ENCODE measurements around the gene LRRN4CL.

Gene LRRN4CL

DNA sequence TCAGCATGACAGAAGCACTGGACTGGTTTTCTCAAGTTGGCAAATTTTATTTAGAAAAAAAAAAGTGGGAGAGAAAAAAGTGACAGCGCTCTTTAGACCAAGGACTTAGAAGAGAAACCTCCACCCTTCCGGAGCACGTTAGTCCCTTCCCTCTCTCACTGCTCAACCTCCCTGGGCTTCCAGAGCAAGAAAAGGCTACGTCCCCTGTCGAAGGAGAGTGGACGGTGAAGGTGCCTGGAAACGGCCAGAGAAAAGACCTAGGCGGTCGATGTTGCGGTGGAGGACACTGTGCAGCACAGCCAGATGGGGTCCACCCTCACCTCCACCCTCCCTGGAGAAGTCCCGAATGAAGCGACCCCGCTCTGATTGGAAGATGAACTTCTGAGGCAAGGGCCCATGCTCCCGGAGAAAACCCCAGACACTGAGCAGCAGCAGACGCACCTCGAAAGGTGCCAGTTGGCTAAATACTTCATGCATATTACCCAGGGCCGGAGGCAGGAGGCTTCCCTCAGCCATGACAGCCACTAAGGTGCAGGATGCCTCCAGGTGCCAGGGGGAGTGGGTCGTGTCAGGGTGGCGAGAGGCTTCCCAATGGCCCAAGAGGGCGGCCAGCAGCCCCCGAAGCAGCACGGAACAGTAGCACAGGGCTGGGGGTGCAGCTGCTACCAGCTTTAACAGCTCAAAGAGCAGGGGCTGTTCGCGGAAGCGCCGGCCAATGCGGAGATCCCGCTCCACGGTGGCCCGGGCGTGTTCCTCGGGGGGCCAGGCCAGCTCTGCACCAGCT lies 42.3 kb downstream of the LRRN4CL start:
- no peak for DNase-seq (ENCODE audit: low read depth)

DNA sequence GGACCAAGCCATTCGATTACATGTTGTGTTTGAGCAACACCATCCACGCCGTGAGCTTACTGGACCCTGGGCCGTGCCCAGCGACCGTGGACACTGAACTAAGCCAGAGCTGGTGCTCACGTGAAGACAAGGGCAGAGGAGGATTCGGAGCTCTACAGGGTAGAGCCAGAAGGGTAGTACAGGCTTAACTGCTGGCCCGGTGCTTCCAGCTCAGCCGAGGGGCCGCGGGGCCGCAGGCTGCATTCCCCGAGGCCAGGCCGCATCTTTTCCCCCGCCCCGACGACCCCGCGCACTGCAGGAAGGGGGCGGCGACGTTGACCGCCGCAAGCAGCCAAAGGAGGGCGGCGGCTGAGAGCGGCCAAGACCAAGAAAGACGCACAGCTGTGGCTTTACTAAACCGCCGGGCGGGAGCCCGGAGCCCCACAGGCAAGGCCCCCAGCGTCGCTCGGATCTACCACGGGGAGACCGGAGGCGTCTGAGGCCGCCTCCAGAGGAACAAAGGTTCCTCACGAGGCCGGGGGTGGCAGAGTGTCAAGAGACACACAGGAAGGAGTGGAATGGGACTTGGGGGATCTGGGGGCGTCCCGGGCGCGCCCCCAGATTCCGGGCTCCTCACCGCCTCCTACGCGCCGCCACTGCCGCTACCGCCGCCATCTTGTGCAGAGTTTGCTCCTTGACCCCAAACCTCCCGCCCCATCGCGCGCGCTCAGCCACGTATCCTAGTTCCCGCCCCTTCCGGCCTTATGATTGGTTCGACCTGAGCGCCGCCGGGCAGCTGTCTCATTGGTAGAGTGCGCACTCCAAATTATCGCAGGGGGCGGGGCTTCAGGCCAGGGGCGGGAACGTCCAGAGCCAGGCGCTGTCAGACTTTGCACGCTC lies 43.1 kb downstream of the LRRN4CL start, which contains the start of gene GANAB:
Gene GANAB (minus strand): TSS at position 668 of the 879 bp plus-strand sequence. CDS start 14 bp downstream, at position 654.
- peak; percentile 98 for DNase-seq (ENCODE audit: low read depth)

DNA sequence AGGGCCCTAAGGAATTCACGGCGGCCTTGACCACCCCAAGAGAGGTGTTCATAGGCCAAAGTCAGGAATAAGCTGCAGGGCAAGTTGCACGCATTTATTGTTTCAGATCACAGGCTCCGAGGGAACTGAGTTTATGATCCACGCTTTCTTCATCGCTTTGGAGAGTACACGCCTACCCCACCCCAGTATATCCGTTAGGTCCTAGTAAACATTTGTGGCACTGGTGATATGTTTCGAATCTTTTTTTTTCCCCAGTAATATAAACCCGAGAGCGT lies 43.7 kb downstream of the LRRN4CL start:
- no peak for DNase-seq (ENCODE audit: low read depth)

DNA sequence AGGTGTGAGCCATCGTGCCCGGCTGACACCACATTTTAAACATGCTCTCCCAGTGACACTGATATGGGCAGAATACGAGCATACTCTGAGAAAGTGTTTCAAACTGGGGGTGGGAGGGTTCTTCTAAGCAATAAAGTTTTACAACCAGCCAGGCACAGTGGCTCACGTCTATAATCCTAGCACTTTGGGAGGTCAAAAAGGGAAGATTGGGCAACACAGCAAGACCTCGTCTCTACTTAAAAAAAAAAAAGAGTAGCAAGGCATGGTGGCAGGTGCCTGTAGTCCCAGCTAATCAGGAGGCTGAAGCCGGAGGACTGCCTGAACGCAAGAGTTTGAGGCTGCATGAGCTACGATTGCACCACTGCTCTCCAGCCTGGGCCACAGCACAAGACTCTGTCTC lies 45.1 kb downstream of the LRRN4CL start:
- no peak for DNase-seq (ENCODE audit: low read depth)
